IMR-90 (cell line): ENCODE data around the gene NINJ2. TPM values are rescaled to one million over a fixed set of nuclear protein-coding genes. Genes with fewer than 3 reads are reported as not detected.

Experiments used
- ATAC-seq: fragments of 200-7000 bp; cut with Tn5 transposase; 2 replicates; pipeline ENCODE4 v1.9.1; 2020; ENCODE audit warnings: low read depth, mild to moderate bottlenecking, moderate library complexity
- BruUV-seq: library from RNA; stranded (reverse); fragments of 400-500 nt; replicated peaks from 2 replicates; lab custom pipeline; 2021; lab: Mats Ljungman, UMichigan
- CTCF ChIA-PET: fragments of 300-600 bp; formaldehyde crosslinking; extraction: SDS; loops from one replicate; lab custom pipeline; 2021; ENCODE audit warnings: antibody characterized with exemption; lab: Yijun Ruan, JAX
- POLR2A ChIA-PET: fragments of 300-600 bp; sonication (Branson Sonifier 250); formaldehyde crosslinking; loops from one replicate; lab custom pipeline; 2022; ENCODE audit warnings: antibody characterized with exemption; ENCODE audit not compliant: unreplicated experiment; lab: Charles Lee
- DNase-seq: peaks from one replicate; pipeline ENCODE4 v3.0.0; 2013
- H2AFZ ChIP-seq: replicated peaks from 2 replicates; pipeline ENCODE3; 2013; ENCODE audit warnings: low read length, mild to moderate bottlenecking; ENCODE audit not compliant: poor library complexity
- H2AK5ac ChIP-seq: 2 replicates; pipeline ENCODE4 v1.6.1; 2013; ENCODE audit warnings: low read depth, low read length, inconsistent platforms
- H2AK9ac ChIP-seq: replicated peaks from 2 replicates; pipeline ENCODE3; 2013; ENCODE audit warnings: mild to moderate bottlenecking, low read depth, low read length, moderate library complexity; ENCODE audit not compliant: poor library complexity
- H2BK120ac ChIP-seq: 2 replicates; pipeline ENCODE4 v1.6.1; 2013; ENCODE audit warnings: low read depth, low read length, inconsistent platforms
- H2BK15ac ChIP-seq: 3 replicates; pipeline ENCODE4 v1.6.1; 2013; ENCODE audit warnings: low read depth, low read length, inconsistent platforms
- H2BK20ac ChIP-seq: 2 replicates; pipeline ENCODE4 v1.6.1; 2013; ENCODE audit warnings: low read depth, mild to moderate bottlenecking, inconsistent platforms, low read length, moderate library complexity
- H2BK5ac ChIP-seq: 2 replicates; pipeline ENCODE4 v1.6.1; 2013; ENCODE audit warnings: mild to moderate bottlenecking, low read depth, low read length, inconsistent platforms; ENCODE audit not compliant: poor library complexity, severe bottlenecking
- H3K14ac ChIP-seq: replicated peaks from 2 replicates; pipeline ENCODE4 v1.6.1; 2013; ENCODE audit warnings: low read depth, low read length, inconsistent platforms
- H3K18ac ChIP-seq: 2 replicates; pipeline ENCODE4 v1.6.1; 2013; ENCODE audit warnings: low read depth, low read length, control low read depth
- H3K23ac ChIP-seq: 2 replicates; pipeline ENCODE4 v1.6.1; 2013; ENCODE audit warnings: low read depth, low read length, inconsistent platforms
- H3K27ac ChIP-seq: 2 replicates; pipeline ENCODE4 v1.5.1; 2013; ENCODE audit warnings: mild to moderate bottlenecking, control low read depth, low read length; ENCODE audit not compliant: insufficient read depth
- H3K27me3 ChIP-seq: 2 replicates; pipeline ENCODE4 v1.6.1; 2013; ENCODE audit warnings: low read length; ENCODE audit not compliant: control insufficient read depth, insufficient read depth
- H3K36me3 ChIP-seq: 2 replicates; pipeline ENCODE4 v1.6.1; 2013; ENCODE audit warnings: low read length, mixed read lengths; ENCODE audit not compliant: control insufficient read depth, insufficient read depth
- H3K4ac ChIP-seq: 2 replicates; pipeline ENCODE4 v1.6.1; 2013; ENCODE audit warnings: low read depth, low read length, inconsistent platforms
- H3K4me1 ChIP-seq: 2 replicates; pipeline ENCODE4 v1.6.1; 2013; ENCODE audit warnings: low read length, mixed read lengths; ENCODE audit not compliant: control insufficient read depth, insufficient read depth
- H3K4me2 ChIP-seq: 2 replicates; pipeline ENCODE4 v1.6.1; 2013; ENCODE audit warnings: low read depth, mild to moderate bottlenecking, control low read depth, low read length, moderate library complexity
- H3K4me3 ChIP-seq: 2 replicates; pipeline ENCODE4 v1.5.1; 2013; ENCODE audit warnings: low read depth, mild to moderate bottlenecking, control low read depth, low read length, moderate library complexity; ENCODE audit not compliant: insufficient read depth
- H3K56ac ChIP-seq: 2 replicates; pipeline ENCODE4 v1.6.1; 2013; ENCODE audit warnings: low read length, inconsistent platforms; ENCODE audit not compliant: insufficient read depth; ENCODE audit errors: extremely low read depth
- H3K79me1 ChIP-seq, 2 experiments: 2 replicates each; pipeline ENCODE4 v1.6.1; 2013; ENCODE audit warnings: low read length in 2 of 2, inconsistent platforms in 1 of 2, low read depth in 1 of 2
- H3K9ac ChIP-seq: 2 replicates; pipeline ENCODE4 v1.6.1; 2013; ENCODE audit warnings: low read depth, low read length, control low read depth
- H3K9me1 ChIP-seq: 2 replicates; pipeline ENCODE4 v1.6.1; 2013; ENCODE audit warnings: low read length, inconsistent platforms; ENCODE audit not compliant: insufficient read depth
- H3K9me3 ChIP-seq: 2 replicates; pipeline ENCODE4 v1.6.1; 2013; ENCODE audit warnings: low read length; ENCODE audit not compliant: control insufficient read depth, insufficient read depth
- H4K20me1 ChIP-seq: 2 replicates; pipeline ENCODE4 v1.6.1; 2013; ENCODE audit warnings: low read length, inconsistent platforms; ENCODE audit not compliant: insufficient read depth
- H4K5ac ChIP-seq: 2 replicates; pipeline ENCODE4 v1.6.1; 2013; ENCODE audit warnings: mild to moderate bottlenecking, low read depth, low read length, control low read depth
- H4K8ac ChIP-seq, 2 experiments: 2 replicates each; pipeline ENCODE4 v1.6.1; 2013; ENCODE audit warnings: low read depth in 2 of 2, low read length in 2 of 2, control low read depth in 1 of 2, inconsistent platforms in 1 of 2
- H4K91ac ChIP-seq: 2 replicates; pipeline ENCODE4 v1.6.1; 2013; ENCODE audit warnings: low read depth, low read length, inconsistent platforms; ENCODE audit not compliant: insufficient read depth
- CHD1 ChIP-seq: IDR thresholded peaks from 2 replicates; pipeline ENCODE4 v1.6.1; 2012; ENCODE audit warnings: low read depth, low read length, improper control_type of control experiment
- CTCF ChIP-seq: conservative IDR thresholded peaks from 2 replicates; pipeline ENCODE4 v1.5.1; 2012; ENCODE audit warnings: mild to moderate bottlenecking, low read depth, low read length, improper control_type of control experiment
- ELK1 ChIP-seq: fragments of 150-350 bp; IDR thresholded peaks from 2 replicates; pipeline ENCODE4 v1.6.1; 2016; ENCODE audit warnings: low read depth, mild to moderate bottlenecking, low read length, moderate library complexity, borderline replicate concordance
- FOS ChIP-seq: fragments of 150-350 bp; IDR thresholded peaks from 2 replicates; pipeline ENCODE4 v1.6.1; 2016; ENCODE audit warnings: low read depth, low read length
- MAZ ChIP-seq: IDR thresholded peaks from 2 replicates; pipeline ENCODE4 v1.6.1; 2012; ENCODE audit warnings: low read depth, mild to moderate bottlenecking, low read length, improper control_type of control experiment, moderate library complexity, borderline replicate concordance
- MXI1 ChIP-seq: IDR thresholded peaks from 2 replicates; pipeline ENCODE4 v1.6.1; 2012; ENCODE audit warnings: low read depth, mild to moderate bottlenecking, low read length, moderate library complexity, borderline replicate concordance
- NFE2L2 ChIP-seq: fragments of 150-350 bp; IDR thresholded peaks from 2 replicates; pipeline ENCODE4 v1.6.1; 2016; ENCODE audit warnings: low read depth, mild to moderate bottlenecking, low read length
- POLR2A ChIP-seq: IDR thresholded peaks from 2 replicates; pipeline ENCODE4 v1.6.1; 2012; ENCODE audit warnings: mild to moderate bottlenecking, low read depth, low read length
- RAD21 ChIP-seq: IDR thresholded peaks from 2 replicates; pipeline ENCODE4 v1.6.1; 2012; ENCODE audit warnings: low read length, improper control_type of control experiment
- USF2 ChIP-seq: fragments of 150-350 bp; IDR thresholded peaks from 2 replicates; pipeline ENCODE4 v1.6.1; 2017; ENCODE audit warnings: mild to moderate bottlenecking, antibody characterized with exemption, low read length, low read depth
- WGBS, 2 experiments: methylation state at CpG; one replicate each; pipeline versions ENCODE4 v1.1.5 to v1.1.7; 2013; ENCODE audit warnings: missing lambda C conversion rate in 2 of 2; ENCODE audit not compliant: insufficient read length in 1 of 2; ENCODE audit errors: extremely low coverage in 2 of 2; 5-methylcytosine and 5-hydroxymethylcytosine counted together
- dilution Hi-C: fragments of 300-500 bp; cut with HindIII; formaldehyde crosslinking; loops from one replicate; pipeline ENCODE4 v1.14.3; 2018; ENCODE audit warnings: low sequenced_read_pairs; ENCODE audit not compliant: unreplicated experiment
- in situ Hi-C: fragments of 300-500 bp; cut with MboI; formaldehyde crosslinking; loops from 3 replicates; pipeline ENCODE4 v1.14.3; 2019; ENCODE audit warnings: low sequenced_read_pairs, inconsistent platforms, mixed read lengths
- intact Hi-C: fragments of 100-400 bp; cut with micrococcal nuclease; formaldehyde crosslinking; loops from 2 replicates; pipeline ENCODE4 v1.10.0; 2022
- polyA plus RNA-seq, 3 experiments: library from polyadenylated mRNA; depleted of rRNA; stranded (reverse); fragments of >200 nt; gene quantifications; 2 replicates each; pipeline ENCODE4 v1.2.3, GENCODE V29; 2012; ENCODE audit warnings: low replicate concordance in 1 of 3
- total RNA-seq: library from RNA; depleted of rRNA; stranded (reverse); fragments of >200 nt; gene quantifications from 2 replicates; pipeline ENCODE4 v1.2.3, GENCODE V29; 2012

The NINJ2 gene
- total and polyA plus RNA-seq, 2 of the 4 experiments (the other 2 are of a cell fraction): not detected

- no peak for TF ChIP-seq USF2
- no peak for TF ChIP-seq MAZ
- no peak for TF ChIP-seq MXI1
Measured at GRCh38 chr12:568486-568885, 94.8 kb downstream of the NINJ2 start (continued).

- H3K4me2 ChIP-seq: no peak overlapping the region
- no peak for TF ChIP-seq POLR2A
- no peak for TF ChIP-seq CHD1
- TF ChIP-seq RAD21: no peak
- no peak for TF ChIP-seq CTCF
- no peak for TF ChIP-seq NFE2L2
- TF ChIP-seq ELK1: no peak
- TF ChIP-seq MAZ: no peak
- TF ChIP-seq FOS: no peak
- BruUV-seq: no TSS peak
- H4K5ac ChIP-seq: no peak overlapping the region
- H2BK15ac ChIP-seq: no peak overlapping the region
- DNase-seq (no peak), ATAC-seq (no peak)
- WGBS, 2 experiments: 89% methylated on average over 11 of the region's 21 CpGs; no CpG with 5 or more reads in 1 of the 2 experiments
- no peak overlapping the region for H3K56ac ChIP-seq
- H3K14ac ChIP-seq: no peak overlapping the region
- in situ Hi-C loops (loop anchor here (10.0 kb wide), 1 partner anchor 529 kb away; no protein-coding TSS in a partner anchor), intact Hi-C loops (no loop called here), dilution Hi-C loops (no loop called here)
- POLR2A ChIA-PET: no interaction called here
- H4K20me1 ChIP-seq: no peaks in the 10 kb centered on the region
- H4K91ac ChIP-seq: no peak overlapping the region
- H3K9me3 ChIP-seq: no peaks in the 10 kb centered on the region
- no peak overlapping the region for H2BK5ac ChIP-seq
- H3K23ac ChIP-seq: no peak overlapping the region
- H3K27ac ChIP-seq: no peak overlapping the region
- H3K4me3 ChIP-seq: no peak overlapping the region
- no peak overlapping the region for H2BK120ac ChIP-seq
- peaks cover 56% of the 10 kb centered on the region for H3K27me3 ChIP-seq
- no peak overlapping the region for H3K9ac ChIP-seq
- H2BK20ac ChIP-seq: no peak overlapping the region
- H2AK9ac ChIP-seq: no peak overlapping the region
- H3K18ac ChIP-seq: no peak overlapping the region
- no peaks in the 10 kb centered on the region for H3K36me3 ChIP-seq
- H3K4me1 ChIP-seq: peaks cover 2% of the 10 kb centered on the region; the same call in 1 of the 2 replicates
- H2AK5ac ChIP-seq: 0 out of 2 replicates have a peak overlapping the region, but pooled peaks have one; percentile 7
- peaks cover 0 to 2% of the 10 kb centered on the region in 2 experiments; a peak in 1 of 4 replicates for H3K79me1 ChIP-seq
- no peak overlapping the region for H4K8ac ChIP-seq
- no peaks in the 10 kb centered on the region for H3K9me1 ChIP-seq
- CTCF ChIA-PET: no interaction called here
- no peak overlapping the region for H3K4ac ChIP-seq
- peak overlapping the region; percentile 61 for H2AFZ ChIP-seq
Measured at GRCh38 chr12:565589-566105, 97.6 kb downstream of the NINJ2 start.
